ENCODE measurements around the gene MIA. TPM values are rescaled to one million over a fixed set of nuclear protein-coding genes. Genes with fewer than 3 reads are reported as not detected.

The MIA gene
- total and polyA plus RNA-seq, 9 of the 15 experiments (the other 6 are each of a cell fraction or from before 2014, with no cell fraction given): 0.21 TPM; not detected in 8

DNA sequence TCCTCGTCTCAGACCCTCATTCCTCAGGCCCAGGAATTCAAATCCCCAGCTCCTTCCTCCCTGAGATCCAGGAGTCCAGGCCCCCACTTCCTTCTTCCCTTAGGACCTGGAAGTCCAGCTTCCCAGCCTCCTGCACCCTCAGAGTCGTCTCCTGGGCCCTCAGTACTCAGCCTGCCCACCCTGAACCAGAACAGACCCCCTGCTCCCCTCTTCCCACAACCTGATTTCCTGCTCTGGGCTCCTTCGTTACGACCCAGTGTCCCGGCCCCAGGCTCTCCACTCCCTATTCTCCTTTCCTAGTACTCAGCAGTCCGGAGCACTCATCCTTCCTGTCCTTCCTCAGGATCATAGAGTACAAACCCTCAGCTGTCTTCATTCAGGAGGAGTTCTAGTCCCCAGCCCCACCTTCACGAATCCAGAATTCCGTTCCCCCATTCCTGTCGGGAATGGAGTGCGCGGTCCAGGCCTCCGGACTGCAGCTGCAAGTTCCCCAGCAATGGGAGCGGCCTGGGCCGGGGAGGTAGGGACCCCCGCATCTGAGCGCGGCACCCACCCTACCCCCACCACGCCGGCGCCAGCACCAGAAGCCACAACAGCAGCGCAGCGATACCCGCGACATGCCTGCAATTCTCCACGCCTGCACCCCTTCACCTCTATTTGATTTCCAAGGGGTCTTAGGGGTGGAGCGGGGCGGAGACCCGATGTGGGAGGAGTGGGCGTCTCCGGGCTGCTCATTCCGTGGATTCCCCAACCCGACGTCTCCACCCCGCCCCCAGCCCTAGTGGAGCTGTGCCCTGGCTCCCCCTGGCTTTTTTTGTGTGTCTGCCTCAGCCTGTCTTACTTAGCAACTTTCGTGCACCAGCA, 36.4 kb downstream of the MIA start (continued):
- TF ChIP-seq CHD4 (IDR thresholded peaks at IDR 0.05; ENCODE audit: insufficient read depth, insufficient replicate concordance, low read depth, low read length, poor library complexity, severe bottlenecking): no peak
- no peak for TF ChIP-seq C11orf30 (IDR thresholded peaks at IDR 0.05; ENCODE audit: low read depth)
- TF ChIP-seq PTTG1 (tag; IDR thresholded peaks at IDR 0.05; ENCODE audit: low read depth): no peak
- no peak for TF ChIP-seq MTF1 (CRISPR knock-in tag; IDR thresholded peaks at IDR 0.05; ENCODE audit: borderline replicate concordance)
- TF ChIP-seq ZNF717 (CRISPR knock-in tag; IDR thresholded peaks at IDR 0.05): no peak
- TF ChIP-seq TARDBP (IDR thresholded peaks at IDR 0.05): no peak
- no peak for TF ChIP-seq CHD2 (IDR thresholded peaks at IDR 0.05; ENCODE audit: low read depth, low read length)
- TF ChIP-seq HDAC2 (IDR thresholded peaks at IDR 0.05): no peak
- no peak for TF ChIP-seq SMARCE1 (IDR thresholded peaks at IDR 0.05)
- TF ChIP-seq, protein P1, sequence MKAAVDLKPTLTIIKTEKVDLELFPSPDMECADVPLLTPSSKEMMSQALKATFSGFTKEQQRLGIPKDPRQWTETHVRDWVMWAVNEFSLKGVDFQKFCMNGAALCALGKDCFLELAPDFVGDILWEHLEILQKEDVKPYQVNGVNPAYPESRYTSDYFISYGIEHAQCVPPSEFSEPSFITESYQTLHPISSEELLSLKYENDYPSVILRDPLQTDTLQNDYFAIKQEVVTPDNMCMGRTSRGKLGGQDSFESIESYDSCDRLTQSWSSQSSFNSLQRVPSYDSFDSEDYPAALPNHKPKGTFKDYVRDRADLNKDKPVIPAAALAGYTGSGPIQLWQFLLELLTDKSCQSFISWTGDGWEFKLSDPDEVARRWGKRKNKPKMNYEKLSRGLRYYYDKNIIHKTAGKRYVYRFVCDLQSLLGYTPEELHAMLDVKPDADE (conservative IDR thresholded peaks at IDR 0.05; ENCODE audit: control insufficient read depth, low read depth, low read length): no peak
- TF ChIP-seq, protein P2, sequence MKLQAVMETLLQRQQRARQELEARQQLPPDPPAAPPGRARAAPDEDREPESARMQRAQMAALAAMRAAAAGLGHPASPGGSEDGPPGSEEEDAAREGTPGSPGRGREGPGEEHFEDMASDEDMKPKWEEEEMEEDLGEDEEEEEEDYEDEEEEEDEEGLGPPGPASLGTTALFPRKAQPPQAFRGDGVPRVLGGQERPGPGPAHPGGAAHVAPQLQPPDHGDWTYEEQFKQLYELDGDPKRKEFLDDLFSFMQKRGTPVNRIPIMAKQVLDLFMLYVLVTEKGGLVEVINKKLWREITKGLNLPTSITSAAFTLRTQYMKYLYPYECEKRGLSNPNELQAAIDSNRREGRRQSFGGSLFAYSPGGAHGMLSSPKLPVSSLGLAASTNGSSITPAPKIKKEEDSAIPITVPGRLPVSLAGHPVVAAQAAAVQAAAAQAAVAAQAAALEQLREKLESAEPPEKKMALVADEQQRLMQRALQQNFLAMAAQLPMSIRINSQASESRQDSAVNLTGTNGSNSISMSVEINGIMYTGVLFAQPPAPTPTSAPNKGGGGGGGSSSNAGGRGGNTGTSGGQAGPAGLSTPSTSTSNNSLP (IDR thresholded peaks at IDR 0.05; ENCODE audit: borderline replicate concordance, low read depth, low read length): no peak
- no peak for TF ChIP-seq CHD1 (IDR thresholded peaks at IDR 0.05; ENCODE audit: low read length)
- TF ChIP-seq ZSCAN29 (IDR thresholded peaks at IDR 0.05): no peak
- TF ChIP-seq, protein P3, sequence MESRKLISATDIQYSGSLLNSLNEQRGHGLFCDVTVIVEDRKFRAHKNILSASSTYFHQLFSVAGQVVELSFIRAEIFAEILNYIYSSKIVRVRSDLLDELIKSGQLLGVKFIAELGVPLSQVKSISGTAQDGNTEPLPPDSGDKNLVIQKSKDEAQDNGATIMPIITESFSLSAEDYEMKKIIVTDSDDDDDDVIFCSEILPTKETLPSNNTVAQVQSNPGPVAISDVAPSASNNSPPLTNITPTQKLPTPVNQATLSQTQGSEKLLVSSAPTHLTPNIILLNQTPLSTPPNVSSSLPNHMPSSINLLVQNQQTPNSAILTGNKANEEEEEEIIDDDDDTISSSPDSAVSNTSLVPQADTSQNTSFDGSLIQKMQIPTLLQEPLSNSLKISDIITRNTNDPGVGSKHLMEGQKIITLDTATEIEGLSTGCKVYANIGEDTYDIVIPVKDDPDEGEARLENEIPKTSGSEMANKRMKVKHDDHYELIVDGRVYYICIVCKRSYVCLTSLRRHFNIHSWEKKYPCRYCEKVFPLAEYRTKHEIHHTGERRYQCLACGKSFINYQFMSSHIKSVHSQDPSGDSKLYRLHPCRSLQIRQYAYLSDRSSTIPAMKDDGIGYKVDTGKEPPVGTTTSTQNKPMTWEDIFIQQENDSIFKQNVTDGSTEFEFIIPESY (CRISPR knock-in tag; IDR thresholded peaks at IDR 0.05): 0 out of 2 replicates have a peak, but pooled peaks have one; percentile 51
- no peak for TF ChIP-seq HNRNPLL (IDR thresholded peaks at IDR 0.05; ENCODE audit: low read depth, low read length, poor library complexity, severe bottlenecking)
- no peak for TF ChIP-seq ZNF239 (CRISPR knock-in tag; IDR thresholded peaks at IDR 0.05)
- no peak for TF ChIP-seq EHMT2 (IDR thresholded peaks at IDR 0.05)
- no peak for TF ChIP-seq ZNF224 (CRISPR knock-in tag; IDR thresholded peaks at IDR 0.05)
- TF ChIP-seq ZNF175 (CRISPR knock-in tag; IDR thresholded peaks at IDR 0.05; ENCODE audit: low read depth): no peak
- TF ChIP-seq ESRRA (IDR thresholded peaks at IDR 0.05; ENCODE audit: borderline replicate concordance, low read depth): no peak
- TF ChIP-seq CAMTA2 (CRISPR knock-in tag; conservative IDR thresholded peaks at IDR 0.05): no peak
- TF ChIP-seq, protein P4, sequence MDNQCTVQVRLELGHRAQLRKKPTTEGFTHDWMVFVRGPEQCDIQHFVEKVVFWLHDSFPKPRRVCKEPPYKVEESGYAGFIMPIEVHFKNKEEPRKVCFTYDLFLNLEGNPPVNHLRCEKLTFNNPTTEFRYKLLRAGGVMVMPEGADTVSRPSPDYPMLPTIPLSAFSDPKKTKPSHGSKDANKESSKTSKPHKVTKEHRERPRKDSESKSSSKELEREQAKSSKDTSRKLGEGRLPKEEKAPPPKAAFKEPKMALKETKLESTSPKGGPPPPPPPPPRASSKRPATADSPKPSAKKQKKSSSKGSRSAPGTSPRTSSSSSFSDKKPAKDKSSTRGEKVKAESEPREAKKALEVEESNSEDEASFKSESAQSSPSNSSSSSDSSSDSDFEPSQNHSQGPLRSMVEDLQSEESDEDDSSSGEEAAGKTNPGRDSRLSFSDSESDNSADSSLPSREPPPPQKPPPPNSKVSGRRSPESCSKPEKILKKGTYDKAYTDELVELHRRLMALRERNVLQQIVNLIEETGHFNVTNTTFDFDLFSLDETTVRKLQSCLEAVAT (IDR thresholded peaks at IDR 0.05): no peak
- TF ChIP-seq ZNF431 (CRISPR knock-in tag; IDR thresholded peaks at IDR 0.05): no peak
- TF ChIP-seq RUNX1 (IDR thresholded peaks at IDR 0.05; ENCODE audit: low read depth): no peak

All from K562 (cell line).